ENCODE results near the gene FXYD3. TPM values are rescaled to one million over a fixed set of nuclear protein-coding genes. Genes with fewer than 3 reads are reported as not detected.
A peak's percentile ranks its signal among the peaks of the same experiment; 100 is the strongest.

FXYD3 gene
- total and polyA plus RNA-seq, 2 of the 13 experiments (the other 11 are each of a cell fraction or from before 2014, with no cell fraction given): 4.9 TPM; not detected in 1

DNA sequence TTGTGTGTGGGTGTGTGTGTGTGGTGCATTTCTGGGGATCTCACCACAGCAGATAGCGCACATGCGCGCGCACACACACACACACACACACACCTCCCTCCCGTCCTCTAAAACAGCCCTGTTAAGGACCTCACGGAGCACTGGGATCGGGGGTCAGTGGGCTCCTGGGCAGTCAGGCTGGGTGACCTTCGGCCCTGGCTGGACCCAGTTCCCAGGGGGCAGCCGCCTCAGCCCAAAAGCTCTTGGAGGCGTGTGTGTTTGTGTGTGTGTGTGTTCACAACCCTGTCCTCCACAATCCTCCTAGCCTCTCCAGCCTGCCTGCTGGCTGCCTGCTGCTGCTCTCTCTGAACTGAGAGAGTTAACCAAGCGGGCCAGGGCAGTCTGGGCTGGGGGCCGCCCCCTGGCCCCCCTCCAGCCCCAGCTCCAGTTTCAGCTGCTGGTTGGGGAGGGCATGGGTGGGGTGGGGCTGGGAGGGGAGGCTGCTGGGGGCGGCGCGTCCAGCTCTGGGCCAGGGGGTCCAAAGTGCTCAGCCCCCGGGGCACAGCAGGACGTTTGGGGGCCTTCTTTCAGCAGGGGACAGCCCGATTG, 22.8 kb downstream of the FXYD3 start, which contains the start of gene FXYD1 (continued):
- TF ChIP-seq, protein P1, sequence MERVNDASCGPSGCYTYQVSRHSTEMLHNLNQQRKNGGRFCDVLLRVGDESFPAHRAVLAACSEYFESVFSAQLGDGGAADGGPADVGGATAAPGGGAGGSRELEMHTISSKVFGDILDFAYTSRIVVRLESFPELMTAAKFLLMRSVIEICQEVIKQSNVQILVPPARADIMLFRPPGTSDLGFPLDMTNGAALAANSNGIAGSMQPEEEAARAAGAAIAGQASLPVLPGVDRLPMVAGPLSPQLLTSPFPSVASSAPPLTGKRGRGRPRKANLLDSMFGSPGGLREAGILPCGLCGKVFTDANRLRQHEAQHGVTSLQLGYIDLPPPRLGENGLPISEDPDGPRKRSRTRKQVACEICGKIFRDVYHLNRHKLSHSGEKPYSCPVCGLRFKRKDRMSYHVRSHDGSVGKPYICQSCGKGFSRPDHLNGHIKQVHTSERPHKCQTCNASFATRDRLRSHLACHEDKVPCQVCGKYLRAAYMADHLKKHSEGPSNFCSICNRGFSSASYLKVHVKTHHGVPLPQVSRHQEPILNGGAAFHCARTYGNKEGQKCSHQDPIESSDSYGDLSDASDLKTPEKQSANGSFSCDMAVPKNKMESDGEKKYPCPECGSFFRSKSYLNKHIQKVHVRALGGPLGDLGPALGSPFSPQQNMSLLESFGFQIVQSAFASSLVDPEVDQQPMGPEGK (CRISPR knock-in tag; IDR thresholded peaks at IDR 0.05): peak; percentile 56; the same call in 1 of the 2 replicates
- TF ChIP-seq, protein P2, sequence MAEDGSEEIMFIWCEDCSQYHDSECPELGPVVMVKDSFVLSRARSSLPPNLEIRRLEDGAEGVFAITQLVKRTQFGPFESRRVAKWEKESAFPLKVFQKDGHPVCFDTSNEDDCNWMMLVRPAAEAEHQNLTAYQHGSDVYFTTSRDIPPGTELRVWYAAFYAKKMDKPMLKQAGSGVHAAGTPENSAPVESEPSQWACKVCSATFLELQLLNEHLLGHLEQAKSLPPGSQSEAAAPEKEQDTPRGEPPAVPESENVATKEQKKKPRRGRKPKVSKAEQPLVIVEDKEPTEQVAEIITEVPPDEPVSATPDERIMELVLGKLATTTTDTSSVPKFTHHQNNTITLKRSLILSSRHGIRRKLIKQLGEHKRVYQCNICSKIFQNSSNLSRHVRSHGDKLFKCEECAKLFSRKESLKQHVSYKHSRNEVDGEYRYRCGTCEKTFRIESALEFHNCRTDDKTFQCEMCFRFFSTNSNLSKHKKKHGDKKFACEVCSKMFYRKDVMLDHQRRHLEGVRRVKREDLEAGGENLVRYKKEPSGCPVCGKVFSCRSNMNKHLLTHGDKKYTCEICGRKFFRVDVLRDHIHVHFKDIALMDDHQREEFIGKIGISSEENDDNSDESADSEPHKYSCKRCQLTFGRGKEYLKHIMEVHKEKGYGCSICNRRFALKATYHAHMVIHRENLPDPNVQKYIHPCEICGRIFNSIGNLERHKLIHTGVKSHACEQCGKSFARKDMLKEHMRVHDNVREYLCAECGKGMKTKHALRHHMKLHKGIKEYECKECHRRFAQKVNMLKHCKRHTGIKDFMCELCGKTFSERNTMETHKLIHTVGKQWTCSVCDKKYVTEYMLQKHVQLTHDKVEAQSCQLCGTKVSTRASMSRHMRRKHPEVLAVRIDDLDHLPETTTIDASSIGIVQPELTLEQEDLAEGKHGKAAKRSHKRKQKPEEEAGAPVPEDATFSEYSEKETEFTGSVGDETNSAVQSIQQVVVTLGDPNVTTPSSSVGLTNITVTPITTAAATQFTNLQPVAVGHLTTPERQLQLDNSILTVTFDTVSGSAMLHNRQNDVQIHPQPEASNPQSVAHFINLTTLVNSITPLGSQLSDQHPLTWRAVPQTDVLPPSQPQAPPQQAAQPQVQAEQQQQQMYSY (CRISPR knock-in tag; IDR thresholded peaks at IDR 0.05): no peak
- TF ChIP-seq SP140L (CRISPR knock-in tag; IDR thresholded peaks at IDR 0.05; ENCODE audit: borderline replicate concordance) (no peak), MED1 (CRISPR knock-in tag; IDR thresholded peaks at IDR 0.05) (0 out of 2 replicates have a peak, but pooled peaks have one; percentile 10), HNF4G (IDR thresholded peaks at IDR 0.05; ENCODE audit: borderline replicate concordance, low read depth, low read length) (no peak; the same call in 1 of the 2 replicates), HNF4G (CRISPR knock-in tag; IDR thresholded peaks at IDR 0.05; ENCODE audit: borderline replicate concordance, low read depth) (peak; percentile 45; the same call in 1 of the 2 replicates)
- TF ChIP-seq, protein P3, sequence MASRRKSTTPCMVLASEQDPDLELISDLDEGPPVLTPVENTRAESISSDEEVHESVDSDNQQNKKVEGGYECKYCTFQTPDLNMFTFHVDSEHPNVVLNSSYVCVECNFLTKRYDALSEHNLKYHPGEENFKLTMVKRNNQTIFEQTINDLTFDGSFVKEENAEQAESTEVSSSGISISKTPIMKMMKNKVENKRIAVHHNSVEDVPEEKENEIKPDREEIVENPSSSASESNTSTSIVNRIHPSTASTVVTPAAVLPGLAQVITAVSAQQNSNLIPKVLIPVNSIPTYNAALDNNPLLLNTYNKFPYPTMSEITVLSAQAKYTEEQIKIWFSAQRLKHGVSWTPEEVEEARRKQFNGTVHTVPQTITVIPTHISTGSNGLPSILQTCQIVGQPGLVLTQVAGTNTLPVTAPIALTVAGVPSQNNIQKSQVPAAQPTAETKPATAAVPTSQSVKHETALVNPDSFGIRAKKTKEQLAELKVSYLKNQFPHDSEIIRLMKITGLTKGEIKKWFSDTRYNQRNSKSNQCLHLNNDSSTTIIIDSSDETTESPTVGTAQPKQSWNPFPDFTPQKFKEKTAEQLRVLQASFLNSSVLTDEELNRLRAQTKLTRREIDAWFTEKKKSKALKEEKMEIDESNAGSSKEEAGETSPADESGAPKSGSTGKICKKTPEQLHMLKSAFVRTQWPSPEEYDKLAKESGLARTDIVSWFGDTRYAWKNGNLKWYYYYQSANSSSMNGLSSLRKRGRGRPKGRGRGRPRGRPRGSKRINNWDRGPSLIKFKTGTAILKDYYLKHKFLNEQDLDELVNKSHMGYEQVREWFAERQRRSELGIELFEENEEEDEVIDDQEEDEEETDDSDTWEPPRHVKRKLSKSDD (CRISPR knock-in tag; IDR thresholded peaks at IDR 0.05; ENCODE audit: low read depth): no peak
